ENCODE measurements around the gene HTN1.

DNA sequence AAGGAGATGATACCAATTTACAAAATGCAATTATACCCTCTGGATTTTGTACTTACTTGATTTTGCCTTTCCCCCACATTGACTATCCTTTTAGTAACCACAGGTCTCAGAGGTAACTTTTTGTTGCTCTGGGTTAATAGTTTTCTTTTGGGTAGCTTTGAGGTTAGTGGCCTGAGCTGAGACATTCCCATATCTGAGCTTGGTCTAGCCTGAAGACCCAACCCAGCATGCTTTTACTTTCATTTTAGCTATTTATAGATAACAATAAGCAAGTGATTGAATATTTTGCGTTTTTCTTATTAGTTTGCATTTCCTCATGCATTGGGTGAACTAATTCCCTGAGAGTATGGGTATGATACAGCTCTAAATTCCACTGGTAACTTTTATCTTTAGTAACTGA lies 11.8 kb downstream of the HTN1 start:
- TF ChIP-seq, protein P1, sequence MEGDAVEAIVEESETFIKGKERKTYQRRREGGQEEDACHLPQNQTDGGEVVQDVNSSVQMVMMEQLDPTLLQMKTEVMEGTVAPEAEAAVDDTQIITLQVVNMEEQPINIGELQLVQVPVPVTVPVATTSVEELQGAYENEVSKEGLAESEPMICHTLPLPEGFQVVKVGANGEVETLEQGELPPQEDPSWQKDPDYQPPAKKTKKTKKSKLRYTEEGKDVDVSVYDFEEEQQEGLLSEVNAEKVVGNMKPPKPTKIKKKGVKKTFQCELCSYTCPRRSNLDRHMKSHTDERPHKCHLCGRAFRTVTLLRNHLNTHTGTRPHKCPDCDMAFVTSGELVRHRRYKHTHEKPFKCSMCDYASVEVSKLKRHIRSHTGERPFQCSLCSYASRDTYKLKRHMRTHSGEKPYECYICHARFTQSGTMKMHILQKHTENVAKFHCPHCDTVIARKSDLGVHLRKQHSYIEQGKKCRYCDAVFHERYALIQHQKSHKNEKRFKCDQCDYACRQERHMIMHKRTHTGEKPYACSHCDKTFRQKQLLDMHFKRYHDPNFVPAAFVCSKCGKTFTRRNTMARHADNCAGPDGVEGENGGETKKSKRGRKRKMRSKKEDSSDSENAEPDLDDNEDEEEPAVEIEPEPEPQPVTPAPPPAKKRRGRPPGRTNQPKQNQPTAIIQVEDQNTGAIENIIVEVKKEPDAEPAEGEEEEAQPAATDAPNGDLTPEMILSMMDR (IDR thresholded peaks at IDR 0.05) = no peak
- no peak for TF ChIP-seq POLR2A (IDR thresholded peaks at IDR 0.05)
